ENCODE data around the gene CNTN1. TPM values are rescaled to one million over a fixed set of nuclear protein-coding genes. Genes with fewer than 3 reads are reported as not detected.

The CNTN1 gene
- total RNA-seq, 1 experiment from 2014 or later = 3.0 TPM

- intact Hi-C loops (cut with micrococcal nuclease) = no loop called here
- no TSS peak for BruUV-seq (replicated peaks)
- Histone ChIP-seq H3K4me1 (ENCODE audit: control insufficient read depth in 1 of 2, insufficient read depth in 2 of 2, low read length in 2 of 2) (no peaks in the 10 kb centered on the region), H3K4me3 (replicated peaks in 1 of 2; ENCODE audit: low read depth in 1 of 2, low read length in 2 of 2) (no peak overlapping the region), H2AFZ (ENCODE audit: low read depth, low read length, poor library complexity, severe bottlenecking) (no peak overlapping the region), H3K27ac (ENCODE audit: low read depth, low read length) (no peak overlapping the region), H3K4me2 (ENCODE audit: low read length) (no peak overlapping the region), H3K79me2 (ENCODE audit: insufficient read depth, low read length) (no peaks in the 10 kb centered on the region), H4K20me1 (ENCODE audit: insufficient read depth) (no peaks in the 10 kb centered on the region), H3K9ac (ENCODE audit: low read length) (no peak overlapping the region), H3K9me2 (ENCODE audit: insufficient read depth) (no peaks in the 10 kb centered on the region), H3K36me3 (ENCODE audit: control insufficient read depth in 1 of 2, insufficient read depth in 2 of 2, low read length in 2 of 2) (no peaks in the 10 kb centered on the region), H3K9me3 (ENCODE audit: control insufficient read depth in 1 of 2, insufficient read depth in 1 of 2, low read depth in 1 of 2, low read length in 2 of 2) (no peaks in the 10 kb centered on the region), H3K27me3 (ENCODE audit: insufficient read depth, low read length) (no peaks in the 10 kb centered on the region)
- ATAC-seq (no peak), DNase-seq (ENCODE audit: low read depth, low spot score) (no peak)
- RAD21 ChIA-PET (ENCODE audit: low non-redundant PET in 1 of 2, low total read pairs in 2 of 2, uncharacterized antibody in 2 of 2, unreplicated experiment in 2 of 2) = no interaction called here
- TF ChIP-seq CTCF (IDR thresholded peaks at IDR 0.05 in 2 of 3, conservative IDR thresholded peaks at IDR 0.05 in 1 of 3; ENCODE audit: borderline replicate concordance in 1 of 3, insufficient read depth in 1 of 3, low read depth in 2 of 3, low read length in 2 of 3) = no peak
- no peak for TF ChIP-seq SIN3A (IDR thresholded peaks at IDR 0.05; ENCODE audit: low read depth)
- no peak for TF ChIP-seq RAD21 (IDR thresholded peaks at IDR 0.05; ENCODE audit: low read depth)
- no peak for TF ChIP-seq TCF7L2 (IDR thresholded peaks at IDR 0.05; ENCODE audit: borderline replicate concordance, extremely low read depth, insufficient read depth, insufficient read length)
- no peak for TF ChIP-seq ELF1 (IDR thresholded peaks at IDR 0.05; ENCODE audit: borderline replicate concordance, low read depth)
- TF ChIP-seq YY1 (IDR thresholded peaks at IDR 0.05; ENCODE audit: extremely low read depth, insufficient replicate concordance, low read depth, low read length) = no peak
- TF ChIP-seq CEBPB (IDR thresholded peaks at IDR 0.05; ENCODE audit: low read depth) = no peak
- TF ChIP-seq EGR1 (IDR thresholded peaks at IDR 0.05; ENCODE audit: low read depth) = no peak
- no peak for TF ChIP-seq EZH2phosphoT487 (IDR thresholded peaks at IDR 0.05; ENCODE audit: borderline replicate concordance)
- CTCF ChIA-PET = no interaction called here
- POLR2A ChIA-PET = no interaction called here
Measured at GRCh38 chr12:40718878-40719372, 26.7 kb downstream of the CNTN1 start.

Data from HCT116 (cell line).